Testis (tissue), 5 donors: Measurements from ENCODE around the gene C11orf54. TPM values are rescaled to one million over a fixed set of nuclear protein-coding genes. Genes with fewer than 3 reads are reported as not detected.

ENCODE experiments used
- DNase-seq: peaks from one replicate; pipeline ENCODE4 v3.0.0-alpha.2; 2019
- H3K27ac ChIP-seq, 2 donors: fragments of 200-600 bp; sonication (generic); one replicate each; pipeline ENCODE4 v1.5.1; 2019
- H3K27me3 ChIP-seq: fragments of 200-600 bp; sonication (generic); one replicate; pipeline ENCODE4 v1.5.1; 2019
- H3K36me3 ChIP-seq: fragments of 200-600 bp; sonication (generic); one replicate; pipeline ENCODE4 v1.5.1; 2017; ENCODE audit warnings: low read depth; ENCODE audit errors: missing control alignments
- H3K4me1 ChIP-seq: fragments of 200-600 bp; sonication (generic); one replicate; pipeline ENCODE4 v1.5.1; 2019
- H3K4me3 ChIP-seq, 2 donors: fragments of 200-600 bp; sonication (generic); one replicate each; pipeline ENCODE4 v1.5.1; 2017 to 2019
- H3K9me3 ChIP-seq: fragments of 200-600 bp; sonication (generic); one replicate; pipeline ENCODE4 v1.5.1; 2017
- POLR2A ChIP-seq: fragments of 450-650 bp; IDR thresholded peaks from one replicate; pipeline ENCODE4 v1.6.1; 2017; ENCODE audit warnings: antibody characterized with exemption, mild to moderate bottlenecking, moderate library complexity
- WGBS, 2 donors: methylation state at CpG; one replicate each; pipeline ENCODE4 v1.1.5; 2018; 5-methylcytosine and 5-hydroxymethylcytosine counted together
- intact Hi-C: fragments of 100-400 bp; cut with DNase I; formaldehyde crosslinking; loops from one replicate; pipeline ENCODE4 v1.15.1; 2023; ENCODE audit warnings: low total_unique reads
- long read RNA-seq, 2 donors: transcript quantifications; one replicate each; lab custom pipeline, GENCODE V29; 2026
- polyA plus RNA-seq: library from polyadenylated mRNA; stranded (reverse); fragments of 350-450 nt; fragmentation: Illumina TruSeq; extraction: RNeasy Lipid Tissue Mini Kit (QIAGEN cat#74804); gene quantifications from one replicate; pipeline ENCODE4 v1.2.3, GENCODE V29; 2014; ENCODE audit warnings: low read depth, low replicate concordance; ENCODE audit not compliant: insufficient read depth
- total RNA-seq, 2 donors: library from RNA; depleted of rRNA; stranded (reverse); fragments of >200 nt; gene quantifications; one replicate each; pipeline ENCODE4 v1.2.3, GENCODE V29; 2016
- TF ChIP-seq, protein P1 (sequence below), 3 experiments: fragments of 450-650 bp in 2 of 3; fragments of 200-600 bp in 1 of 3; sonication (generic) in 1 of 3; IDR thresholded peaks; one replicate each; pipeline ENCODE4 v1.5.1; 2016 to 2019; ENCODE audit warnings: antibody characterized with exemption in 3 of 3, mild to moderate bottlenecking in 2 of 3, moderate library complexity in 1 of 3

The C11orf54 gene
- total RNA-seq (10 to 100 TPM; 28.5 to 49.5 TPM), polyA plus RNA-seq (32.6 TPM)
- long read RNA-seq, donor 1, transcript C11orf54-202 (9 exons, 1,733 nt), result major isoform, 8 of 13 reads
- long read RNA-seq, donor 1, partial matches to known transcripts, result 0 of 13 reads
- long read RNA-seq, donor 1, other reads (novel, unspliced or antisense), result 0 of 13 reads
- long read RNA-seq, donor 2, full-length matches to known transcripts, result 6 of 6 reads
- long read RNA-seq, donor 2, partial matches to known transcripts, result 0 of 6 reads
- long read RNA-seq, donor 2, other reads (novel, unspliced or antisense), result 0 of 6 reads

- Histone ChIP-seq H3K9me3 (no peaks in the 10 kb centered on the region), H3K36me3 (no peaks in the 10 kb centered on the region), H3K4me3 (peak within 1 kb of the TSS; percentile 77 to 92), H3K27ac (peak within 1 kb of the TSS; percentile 79 to 96), H3K27me3 (no peaks in the 10 kb centered on the region), H3K4me1 (peaks cover 24% of the 10 kb centered on the region)
- intact Hi-C loops, result no loop called here
- no peak for TF ChIP-seq POLR2A
- TF ChIP-seq, protein P1, sequence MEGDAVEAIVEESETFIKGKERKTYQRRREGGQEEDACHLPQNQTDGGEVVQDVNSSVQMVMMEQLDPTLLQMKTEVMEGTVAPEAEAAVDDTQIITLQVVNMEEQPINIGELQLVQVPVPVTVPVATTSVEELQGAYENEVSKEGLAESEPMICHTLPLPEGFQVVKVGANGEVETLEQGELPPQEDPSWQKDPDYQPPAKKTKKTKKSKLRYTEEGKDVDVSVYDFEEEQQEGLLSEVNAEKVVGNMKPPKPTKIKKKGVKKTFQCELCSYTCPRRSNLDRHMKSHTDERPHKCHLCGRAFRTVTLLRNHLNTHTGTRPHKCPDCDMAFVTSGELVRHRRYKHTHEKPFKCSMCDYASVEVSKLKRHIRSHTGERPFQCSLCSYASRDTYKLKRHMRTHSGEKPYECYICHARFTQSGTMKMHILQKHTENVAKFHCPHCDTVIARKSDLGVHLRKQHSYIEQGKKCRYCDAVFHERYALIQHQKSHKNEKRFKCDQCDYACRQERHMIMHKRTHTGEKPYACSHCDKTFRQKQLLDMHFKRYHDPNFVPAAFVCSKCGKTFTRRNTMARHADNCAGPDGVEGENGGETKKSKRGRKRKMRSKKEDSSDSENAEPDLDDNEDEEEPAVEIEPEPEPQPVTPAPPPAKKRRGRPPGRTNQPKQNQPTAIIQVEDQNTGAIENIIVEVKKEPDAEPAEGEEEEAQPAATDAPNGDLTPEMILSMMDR (IDR thresholded peaks at IDR 0.05), result peak in 1 of 3 experiments; percentile 4
- 1% methylated on average over 46 to 57 of the region's 65 CpGs for WGBS, 2 donors
- peak; percentile 98 for DNase-seq
Measured at GRCh38 chr11:93741094-93741881, at the start of gene C11orf54, which contains the start of gene TAF1D. C11orf54 (plus strand) TSS chr11:93741672; CDS start chr11:93747394, 5,722 bp downstream. TAF1D (minus strand) TSS chr11:93741495; CDS start chr11:93739304, 2,191 bp downstream.

- intact Hi-C loops, result no loop called here
- H3K27me3 ChIP-seq, result no peaks in the 10 kb centered on the region
- H3K27ac ChIP-seq, result peak overlapping the region; percentile 10 to 47
- no peaks in the 10 kb centered on the region for H3K9me3 ChIP-seq
- no peak for DNase-seq
- TF ChIP-seq POLR2A, result no peak
- TF ChIP-seq, protein P1 (IDR thresholded peaks at IDR 0.05), result no peak
- 83 to 90% methylated on average over 2 of the region's 2 CpGs for WGBS, 2 donors
- H3K4me3 ChIP-seq, result no peak overlapping the region
- no peaks in the 10 kb centered on the region for H3K4me1 ChIP-seq
- H3K36me3 ChIP-seq, result peaks cover under 1% of the 10 kb centered on the region
Measured at GRCh38 chr11:93694109-93694508, 47.4 kb upstream of the C11orf54 start.

- Histone ChIP-seq H3K9me3 (no peaks in the 10 kb centered on the region), H3K4me1 (no peaks in the 10 kb centered on the region), H3K4me3 (no peak overlapping the region), H3K27me3 (no peaks in the 10 kb centered on the region), H3K36me3 (peaks cover 3% of the 10 kb centered on the region), H3K27ac (peak overlapping the region in 1 of 2 donors; percentile 24)
- TF ChIP-seq, protein P1 (IDR thresholded peaks at IDR 0.05), result no peak
- no peak for TF ChIP-seq POLR2A
- DNase-seq, result no peak
- intact Hi-C loops, result no loop called here
Measured at GRCh38 chr11:93694557-93694956, 46.9 kb upstream of the C11orf54 start.

- Histone ChIP-seq H3K4me3 (no peak overlapping the region), H3K36me3 (peaks cover 3% of the 10 kb centered on the region), H3K27me3 (no peaks in the 10 kb centered on the region), H3K4me1 (no peaks in the 10 kb centered on the region), H3K9me3 (no peaks in the 10 kb centered on the region), H3K27ac (no peak overlapping the region)
- intact Hi-C loops, result no loop called here
- TF ChIP-seq, protein P1 (IDR thresholded peaks at IDR 0.05), result no peak
- no peak for TF ChIP-seq POLR2A
- DNase-seq, result no peak
- 94% methylated on average over 4 of the region's 4 CpGs for WGBS, 2 donors
Measured at GRCh38 chr11:93697611-93698010, 43.9 kb upstream of the C11orf54 start.
